Uterus (tissue), 4 donors: Measurements from ENCODE around the gene ANXA7. TPM values are rescaled to one million over a fixed set of nuclear protein-coding genes. Genes with fewer than 3 reads are reported as not detected.

Experiments used
- DNase-seq, 2 donors: peaks; one replicate each; pipeline ENCODE4 v3.0.0-alpha.2; 2019 to 2020
- H3K27ac ChIP-seq, 2 donors: fragments of 200-600 bp; sonication (generic); 1 replicate in 1 of 2; 2 replicates in 1 of 2; pipeline ENCODE4 v1.5.1; 2016 to 2018
- H3K27me3 ChIP-seq, 2 donors: fragments of 200-600 bp; sonication (generic); one replicate each; pipeline ENCODE4 v1.5.1; 2018 to 2019; ENCODE audit warnings: control low read depth in 1 of 2
- H3K36me3 ChIP-seq, 2 donors: fragments of 200-600 bp; sonication (generic); one replicate each; pipeline ENCODE4 v1.5.1; 2019; ENCODE audit warnings: control low read depth in 1 of 2
- H3K4me1 ChIP-seq, 2 donors: fragments of 200-600 bp; sonication (generic); one replicate each; pipeline ENCODE4 v1.5.1; 2018 to 2019; ENCODE audit warnings: control low read depth in 1 of 2
- H3K4me3 ChIP-seq, 2 donors: fragments of 200-600 bp; sonication (generic); 1 replicate in 1 of 2; 2 replicates in 1 of 2; pipeline ENCODE4 v1.5.1; 2018 to 2019; ENCODE audit warnings: mild to moderate bottlenecking in 1 of 2
- H3K9me3 ChIP-seq, 2 donors: fragments of 200-600 bp; sonication (generic); one replicate each; pipeline ENCODE4 v1.5.1; 2019; ENCODE audit warnings: control low read depth in 1 of 2
- CTCF ChIP-seq, 4 experiments: fragments of 200-600 bp in 2 of 4; fragments of 450-650 bp in 2 of 4; sonication (generic) in 2 of 4; IDR thresholded peaks; one replicate each; pipeline ENCODE4 v1.5.1; 2016 to 2019; ENCODE audit warnings: antibody characterized with exemption in 4 of 4, mild to moderate bottlenecking in 2 of 4, moderate library complexity in 1 of 4
- POLR2A ChIP-seq, 2 donors: fragments of 450-650 bp; IDR thresholded peaks; one replicate each; pipeline ENCODE4 v1.6.1; 2016; ENCODE audit warnings: antibody characterized with exemption in 2 of 2, mild to moderate bottlenecking in 1 of 2, moderate library complexity in 1 of 2
- intact Hi-C: fragments of 100-400 bp; cut with DNase I; formaldehyde crosslinking; loops from one replicate; pipeline ENCODE4 v1.15.1; 2023; ENCODE audit warnings: low total_unique reads
- total RNA-seq, 4 donors: library from RNA; depleted of rRNA in 3 of 4; stranded (reverse); fragments of >200 nt in 3 of 4; gene quantifications; one replicate each; pipeline versions ENCODE4 v1.1.0 to v1.2.4, GENCODE V29; 2014 to 2023
- donor health status: DM: yes; HTN: yes; CAD: no.

Gene ANXA7
- total RNA-seq, 4 donors from 2014 or later: 42.3 to 106 (median 65.6) TPM

GRCh38 chr10:73386583-73386982 is 27.3 kb downstream of the ANXA7 start:
- Histone ChIP-seq H3K4me3 (no peak overlapping the region), H3K27me3 (no peaks in the 10 kb centered on the region), H3K36me3 (no peaks in the 10 kb centered on the region), H3K27ac (no peak overlapping the region), H3K4me1 (no peaks in the 10 kb centered on the region), H3K9me3 (no peaks in the 10 kb centered on the region)
- intact Hi-C loops: no loop called here
- TF ChIP-seq POLR2A (IDR thresholded peaks at IDR 0.05) (no peak), CTCF (IDR thresholded peaks at IDR 0.05) (no peak)
- no peak for DNase-seq

GRCh38 chr10:73379064-73379748 is 34.7 kb downstream of the ANXA7 start:
- no peaks in the 10 kb centered on the region for H3K9me3 ChIP-seq
- no peaks in the 10 kb centered on the region for H3K27me3 ChIP-seq
- intact Hi-C loops: no loop called here
- no peaks in the 10 kb centered on the region for H3K36me3 ChIP-seq
- H3K27ac ChIP-seq: no peak overlapping the region
- H3K4me3 ChIP-seq: no peak overlapping the region
- H3K4me1 ChIP-seq: no peaks in the 10 kb centered on the region
- TF ChIP-seq POLR2A (IDR thresholded peaks at IDR 0.05) (no peak), CTCF (IDR thresholded peaks at IDR 0.05) (no peak)
- DNase-seq: no peak

- DNase-seq: no peak
- Histone ChIP-seq H3K4me3 (no peak overlapping the region), H3K27ac (no peak overlapping the region), H3K9me3 (no peaks in the 10 kb centered on the region), H3K4me1 (no peaks in the 10 kb centered on the region), H3K36me3 (no peaks in the 10 kb centered on the region), H3K27me3 (no peaks in the 10 kb centered on the region)
- TF ChIP-seq CTCF (IDR thresholded peaks at IDR 0.05): no peak
- no peak for TF ChIP-seq POLR2A (IDR thresholded peaks at IDR 0.05)
- intact Hi-C loops: no loop called here
These were observed 37.2 kb downstream of the ANXA7 start for GRCh38 chr10:73376679-73377078.

GRCh38 chr10:73368238-73368637 is 45.6 kb downstream of the ANXA7 start:
- Histone ChIP-seq H3K4me3 (no peak overlapping the region), H3K27ac (no peak overlapping the region), H3K9me3 (no peaks in the 10 kb centered on the region), H3K4me1 (no peaks in the 10 kb centered on the region), H3K27me3 (no peaks in the 10 kb centered on the region), H3K36me3 (no peaks in the 10 kb centered on the region)
- DNase-seq: no peak
- intact Hi-C loops: no loop called here
- TF ChIP-seq CTCF (IDR thresholded peaks at IDR 0.05) (no peak), POLR2A (IDR thresholded peaks at IDR 0.05) (no peak)

GRCh38 chr10:73366381-73367298 is 47.2 kb downstream of the ANXA7 start:
- intact Hi-C loops: no loop called here

More at GRCh38 chr10:73366381-73367298, 47.2 kb downstream of the ANXA7 start:
- no peak for DNase-seq
- H3K36me3 ChIP-seq: no peaks in the 10 kb centered on the region
- TF ChIP-seq CTCF (IDR thresholded peaks at IDR 0.05) (no peak), POLR2A (IDR thresholded peaks at IDR 0.05) (no peak)
- no peaks in the 10 kb centered on the region for H3K27me3 ChIP-seq
- no peak overlapping the region for H3K27ac ChIP-seq
- H3K4me3 ChIP-seq: no peak overlapping the region
- H3K9me3 ChIP-seq: no peaks in the 10 kb centered on the region
- no peaks in the 10 kb centered on the region for H3K4me1 ChIP-seq
